Stimulated activated CD4-positive, alpha-beta T cell treated with anti-CD3 and anti-CD28 coated beads, Interleukin-4, amount 100 ng/mL, for 24 hours (primary cell): ENCODE results near the gene SRPK2.
A peak's percentile ranks its signal among the peaks of the same experiment; 100 is the strongest.
"Not testable (repeated sequence)": the region's sequence is repeated elsewhere in the genome, so short reads cannot be mapped to it uniquely, and the experiment has no call there.

Experiments
- DNase-seq: peaks from one replicate; pipeline ENCODE4 v3.0.0-alpha.2; 2020

Gene SRPK2

DNA sequence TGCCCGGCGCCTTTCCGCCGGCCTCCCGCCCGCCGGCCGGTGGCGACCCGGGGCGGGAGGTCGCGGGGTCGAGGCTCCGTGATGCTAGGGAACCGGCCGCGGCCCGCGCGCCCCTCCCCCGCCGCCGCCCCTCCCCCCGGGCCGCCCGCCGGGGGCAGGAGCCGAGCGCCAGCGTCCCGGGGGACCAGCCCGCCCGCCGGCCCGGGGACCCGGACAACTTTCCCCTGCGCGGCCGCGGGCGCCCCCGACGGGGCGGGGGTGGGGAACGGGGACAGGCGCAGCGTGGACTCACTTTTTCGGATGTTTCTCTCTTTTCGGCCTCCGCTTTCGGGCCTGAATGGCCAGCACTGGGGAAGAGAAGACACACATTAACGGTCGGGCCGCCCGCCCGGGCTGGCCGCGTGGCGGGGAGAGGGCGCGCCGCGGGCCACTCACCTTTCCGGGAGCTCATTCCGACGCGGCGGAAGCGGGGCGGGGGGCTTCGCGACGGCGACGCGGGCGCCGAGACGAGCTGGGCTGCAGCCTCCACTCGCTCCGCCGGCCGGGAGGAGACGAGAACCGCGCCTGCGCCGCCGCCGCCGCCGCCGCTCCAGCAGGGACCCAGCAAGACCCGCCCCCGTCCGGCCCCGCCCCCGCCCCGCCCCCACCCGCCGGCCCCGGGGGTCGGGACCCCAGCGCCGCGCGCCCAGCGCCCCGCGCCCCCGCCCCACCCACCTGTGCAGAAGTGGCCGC lies at the start of gene SRPK2:
SRPK2 (minus strand) TSS at position 566 of the 732 bp plus-strand sequence.
- DNase-seq, result peak; percentile 79

DNA sequence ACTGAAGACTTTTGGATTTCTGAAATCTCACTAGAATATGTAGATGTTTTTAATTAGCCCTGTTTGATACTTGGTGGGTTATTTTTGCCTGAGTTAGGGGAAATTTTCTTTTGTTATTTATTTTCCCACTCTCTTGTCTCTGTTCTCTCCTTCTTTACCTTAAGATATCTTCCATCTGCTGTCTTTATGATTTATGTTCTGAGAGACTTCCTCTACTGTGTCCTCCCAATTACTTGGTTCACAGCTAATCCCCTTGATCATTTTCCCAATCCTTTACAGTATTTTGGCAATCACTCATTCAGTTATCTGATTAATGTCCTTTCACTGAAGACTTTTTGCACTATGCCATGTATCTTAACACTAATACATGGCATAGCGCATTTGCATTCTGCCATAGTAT lies 49.5 kb upstream of the SRPK2 start:
- DNase-seq, result no peak

DNA sequence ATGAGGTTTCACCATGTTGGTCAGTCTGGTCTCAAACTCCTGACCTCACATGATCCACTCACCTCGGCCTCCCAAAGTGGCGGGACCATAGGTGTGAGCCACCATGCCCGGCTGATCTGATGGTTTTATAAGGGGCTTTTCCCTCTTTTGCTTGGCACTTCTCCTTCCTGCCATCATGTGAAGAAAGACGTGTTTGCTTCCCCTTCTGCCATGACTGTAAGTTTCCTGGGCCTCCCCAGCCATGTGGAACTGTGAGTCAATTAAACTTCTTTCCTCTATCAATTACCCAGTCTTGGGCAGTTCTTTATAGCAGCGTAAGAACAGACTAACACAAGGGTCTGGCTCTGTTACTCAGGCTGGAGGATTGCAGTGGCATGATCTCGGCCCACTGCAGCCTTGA lies 48.6 kb upstream of the SRPK2 start:
- DNase-seq, result not testable (repeated sequence)

DNA sequence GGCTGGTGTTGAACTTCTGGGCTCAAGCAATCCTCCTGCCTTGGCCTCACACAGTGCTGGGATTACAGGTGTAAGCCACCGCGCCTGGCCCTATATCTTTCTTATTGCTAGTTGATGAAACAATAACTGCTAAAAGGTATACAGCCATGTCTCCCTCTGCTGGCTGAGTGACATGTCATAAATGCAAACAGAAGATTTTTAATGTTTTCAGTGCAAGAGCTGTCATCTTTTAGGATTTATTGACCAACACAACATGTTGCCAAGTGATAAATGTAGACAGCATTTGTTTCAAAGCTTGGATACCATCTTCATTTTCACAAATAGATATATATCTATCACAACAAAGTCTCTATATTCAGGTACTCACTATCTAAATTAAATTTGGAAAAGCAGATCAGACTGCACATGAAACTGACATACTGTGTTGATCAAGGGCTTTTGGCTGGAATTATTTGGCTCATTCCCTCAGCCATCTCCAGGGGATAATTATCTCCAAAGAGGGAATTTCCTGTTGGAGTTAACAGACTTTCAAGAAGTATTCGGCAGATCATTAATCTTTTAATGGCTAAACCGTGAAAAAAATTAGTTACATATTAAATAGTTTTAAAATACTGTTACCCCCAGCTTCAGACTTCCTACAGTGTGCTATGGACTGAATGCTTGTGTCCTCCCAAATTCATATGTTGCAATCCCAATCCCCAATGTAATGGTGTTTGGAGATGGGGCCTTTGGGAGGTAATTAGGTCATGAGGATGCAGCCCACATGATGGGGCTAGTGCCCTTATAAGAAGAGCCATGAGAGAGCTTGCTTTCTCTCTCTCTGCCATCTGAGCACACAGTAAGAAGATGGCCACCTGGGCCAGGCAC lies 41.3 kb upstream of the SRPK2 start:
- DNase-seq, result peak; percentile 46

DNA sequence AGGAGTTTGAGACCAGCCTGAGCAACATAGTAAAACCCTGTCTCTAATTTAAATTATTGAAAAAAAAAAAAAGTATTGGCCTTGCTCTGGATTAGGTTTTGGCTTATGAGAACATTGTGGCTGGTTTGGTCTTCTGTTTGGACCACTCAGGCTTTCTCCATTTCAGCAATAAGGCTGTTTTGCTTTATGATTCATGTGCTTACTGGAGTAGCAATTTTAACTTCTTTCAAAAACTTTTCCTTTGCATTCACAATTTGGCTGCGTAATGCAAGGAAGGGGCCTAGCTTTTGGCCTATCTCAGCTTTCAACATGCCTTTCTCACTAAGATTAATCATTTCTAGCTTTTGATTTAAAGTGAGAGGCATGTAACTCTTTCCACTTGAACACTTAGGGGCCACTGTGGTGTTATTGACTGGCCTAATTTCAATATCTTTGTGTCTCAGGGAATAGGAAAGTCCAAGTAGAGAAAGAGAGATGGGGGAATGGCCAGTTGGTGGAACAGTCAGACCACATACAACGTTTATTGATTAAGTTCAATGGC lies 38.0 kb upstream of the SRPK2 start:
- no peak for DNase-seq

DNA sequence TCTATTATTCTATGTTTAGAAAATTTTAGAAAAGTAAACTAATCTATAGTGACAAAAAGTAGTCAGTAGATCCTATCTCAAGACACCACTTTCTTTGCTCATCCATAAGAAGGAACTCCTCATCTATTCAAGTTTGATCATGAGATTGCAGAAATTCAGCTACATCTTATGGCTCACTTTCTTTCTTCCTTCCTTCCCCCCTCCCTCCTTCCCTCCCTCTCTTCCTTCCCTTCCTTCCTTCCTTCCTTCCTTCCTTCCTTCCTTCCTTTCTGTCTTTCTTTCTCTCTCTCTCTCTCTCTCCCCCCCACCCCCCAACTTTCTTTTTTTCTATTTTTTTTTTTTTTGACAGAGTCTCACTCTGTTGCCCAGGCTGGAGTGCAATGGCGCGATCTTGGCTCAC lies 35.3 kb upstream of the SRPK2 start:
- DNase-seq, result no peak

DNA sequence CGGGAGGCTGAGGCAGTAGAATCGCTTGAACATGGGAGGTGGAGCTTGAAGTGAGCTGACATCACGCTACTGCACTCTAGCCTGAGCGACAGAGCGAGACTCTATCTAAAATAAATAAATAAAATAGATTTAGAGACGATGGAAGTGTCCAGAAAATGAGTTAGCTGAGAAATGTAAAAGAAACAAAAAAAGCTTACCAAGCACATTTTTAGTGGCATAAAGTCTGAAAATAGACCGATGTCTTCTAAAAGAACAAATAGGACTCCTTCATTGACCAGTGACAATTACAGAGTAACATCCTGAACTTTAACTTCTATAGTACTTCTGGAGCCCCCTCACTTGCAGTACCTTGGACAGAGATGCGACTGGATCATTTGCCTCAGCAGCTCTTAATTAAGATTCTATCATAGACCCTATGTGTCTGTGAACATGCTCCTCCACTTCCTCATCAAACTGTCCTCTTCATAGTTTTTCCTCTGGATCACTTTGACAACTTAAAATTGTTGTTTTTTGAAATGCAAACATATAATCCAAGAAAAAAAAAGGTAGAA lies 25.2 kb upstream of the SRPK2 start:
- no peak for DNase-seq

DNA sequence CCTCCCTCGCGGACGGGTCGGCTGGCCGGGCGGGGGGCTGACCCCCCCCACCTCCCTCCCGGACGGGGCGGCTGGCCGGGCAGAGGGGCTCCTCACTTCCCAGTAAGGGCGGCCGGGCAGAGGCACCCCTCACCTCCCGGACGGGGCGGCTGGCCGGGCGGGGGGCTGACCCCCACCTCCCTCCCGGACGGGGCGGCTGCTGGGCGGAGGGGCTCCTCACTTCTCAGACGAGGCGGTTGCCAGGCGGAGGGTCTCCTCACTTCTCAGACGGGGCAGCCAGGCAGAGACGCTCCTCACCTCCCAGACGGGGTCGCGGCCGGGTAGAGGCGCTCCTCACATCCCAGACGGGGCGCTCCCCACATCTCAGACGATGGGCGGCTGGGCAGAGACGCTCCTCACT lies 22.1 kb upstream of the SRPK2 start:
- not testable (repeated sequence) for DNase-seq

DNA sequence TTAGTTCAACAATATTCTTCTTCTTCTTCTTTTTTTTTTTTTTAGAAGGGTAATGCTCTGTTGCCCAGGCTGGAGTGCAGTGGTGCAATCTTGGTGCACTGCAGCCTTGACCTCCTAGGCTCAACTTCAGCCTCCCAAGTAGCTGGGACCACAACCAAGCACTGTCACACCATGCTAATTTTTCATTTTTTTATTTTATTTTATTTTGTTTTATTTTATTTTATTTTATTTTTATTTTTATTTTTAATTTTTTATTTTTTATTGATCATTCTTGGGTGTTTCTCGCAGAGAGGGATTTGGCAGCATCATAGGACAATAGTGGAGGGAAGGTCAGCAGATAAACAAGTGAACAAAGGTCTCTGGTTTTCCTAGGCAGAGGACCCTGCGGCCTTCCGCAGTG lies 21.1 kb upstream of the SRPK2 start:
- DNase-seq, result not testable (repeated sequence)

DNA sequence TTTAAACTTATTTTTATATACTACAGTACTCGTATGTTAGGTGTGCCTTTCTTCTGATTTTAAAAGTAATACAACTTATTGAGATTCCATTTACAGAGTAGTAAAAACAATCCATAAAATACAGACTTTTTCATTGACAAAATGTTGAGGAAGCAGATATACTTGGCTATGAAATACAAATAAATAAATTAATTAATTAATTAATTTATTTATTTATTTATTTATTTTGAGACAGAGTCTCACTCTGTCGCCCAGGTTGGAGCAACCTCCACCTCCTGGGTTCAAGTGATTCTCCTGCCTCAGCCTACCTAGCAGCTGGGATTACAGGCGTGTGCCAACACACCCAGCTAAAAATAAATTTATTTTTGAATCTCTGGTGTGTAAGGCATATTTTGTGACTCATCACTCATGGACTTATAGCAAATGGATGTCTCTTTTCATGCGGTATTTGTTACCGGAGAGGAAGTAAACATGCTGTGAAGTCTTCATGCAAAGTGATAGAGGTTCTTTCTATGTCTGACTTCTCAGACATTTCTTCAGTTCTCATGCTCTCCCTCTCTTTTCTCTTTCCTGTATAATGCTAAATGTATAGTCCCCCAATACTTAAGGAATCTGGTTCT lies 20.2 kb upstream of the SRPK2 start:
- no peak for DNase-seq

DNA sequence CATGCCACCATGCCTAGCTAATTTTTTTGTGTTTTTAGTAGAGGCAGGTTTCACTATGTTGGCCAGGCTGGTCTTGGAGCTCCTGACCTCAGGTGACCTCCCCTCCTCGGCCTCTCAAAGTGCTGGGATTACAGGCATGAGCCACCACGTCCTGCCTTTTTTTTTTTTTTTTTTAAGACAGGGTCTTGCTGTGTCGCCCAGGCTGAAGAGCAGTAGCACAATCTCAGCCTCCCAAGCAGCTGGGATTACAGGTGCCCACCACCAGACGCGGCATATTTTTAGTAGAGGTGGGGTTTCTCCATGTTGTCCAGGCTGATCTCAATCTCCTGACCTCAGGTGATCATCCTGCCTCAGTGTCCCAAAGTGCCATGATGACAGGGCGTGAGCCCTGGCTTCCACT lies 14.4 kb upstream of the SRPK2 start:
- no peak for DNase-seq

DNA sequence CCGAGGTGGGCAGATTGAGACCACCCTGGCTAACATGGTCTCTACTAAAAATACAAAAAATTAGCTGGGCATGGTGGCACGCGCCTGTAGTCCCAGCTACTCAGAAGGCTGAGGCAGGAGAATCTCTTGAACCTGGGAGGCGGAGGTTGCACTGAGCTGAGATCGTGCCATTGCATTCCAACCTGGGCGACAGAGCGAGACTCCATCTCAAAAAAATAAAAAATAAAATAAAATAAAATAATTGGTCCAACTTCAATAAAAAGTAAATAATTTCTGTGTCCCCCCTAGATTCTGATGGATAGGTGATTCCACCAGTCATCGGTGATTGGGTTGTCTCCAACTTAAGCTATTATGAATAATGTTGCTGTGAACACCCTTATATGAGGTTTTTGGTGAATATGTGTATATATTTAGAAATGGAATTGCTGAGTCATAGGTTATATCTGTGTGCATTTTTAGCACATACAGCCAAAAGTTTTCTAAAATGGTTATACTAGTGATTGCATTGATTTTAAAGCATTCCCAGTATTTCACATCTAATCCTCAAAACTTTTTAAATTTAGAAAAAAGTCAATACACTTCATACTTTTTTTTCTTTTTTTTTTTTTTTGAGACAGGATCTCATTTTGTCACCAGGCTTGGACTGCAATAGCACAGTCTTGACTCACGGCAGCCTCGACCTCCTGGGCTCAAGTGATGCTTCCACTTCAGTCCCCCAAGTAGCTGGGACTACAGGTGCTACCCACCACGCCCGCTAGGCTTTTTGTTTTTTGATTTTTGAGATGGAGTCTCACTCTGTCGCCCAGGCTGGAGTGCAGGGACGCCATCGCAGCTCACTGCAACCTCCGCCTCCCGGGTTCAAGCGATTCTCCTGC lies 13.7 kb upstream of the SRPK2 start:
- DNase-seq, result no peak

DNA sequence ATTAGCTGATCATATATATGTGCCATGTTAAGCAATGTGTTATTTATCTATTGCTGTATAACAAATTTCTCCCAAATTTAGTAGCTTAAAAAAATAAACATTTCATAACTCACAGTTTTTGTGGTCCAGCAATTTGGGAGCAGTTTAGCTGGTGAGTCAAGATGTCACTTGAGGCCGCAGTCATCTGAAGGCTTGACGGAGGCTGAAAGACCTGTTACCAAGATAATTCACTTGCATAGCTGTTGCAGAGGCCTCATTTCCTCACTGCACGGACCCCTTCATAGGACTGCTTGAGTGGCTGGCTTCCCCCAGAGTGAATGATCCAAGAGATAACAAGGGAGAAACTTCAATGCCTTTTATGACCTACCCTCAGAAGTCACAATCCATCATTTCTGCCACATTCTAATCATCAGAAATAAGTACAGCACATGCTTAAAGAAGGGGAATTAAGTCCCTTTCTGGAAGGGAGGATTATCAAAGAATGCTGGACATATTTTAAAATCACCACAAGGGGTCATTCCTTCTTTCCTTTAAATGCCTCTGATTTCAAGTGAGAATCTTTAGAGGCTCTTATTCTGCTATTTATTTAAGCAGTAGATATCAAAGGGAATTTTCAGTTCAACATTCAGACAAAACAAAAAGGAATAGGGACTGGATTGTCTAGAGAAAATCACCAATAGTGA lies 10.5 kb upstream of the SRPK2 start:
- DNase-seq, result no peak

DNA sequence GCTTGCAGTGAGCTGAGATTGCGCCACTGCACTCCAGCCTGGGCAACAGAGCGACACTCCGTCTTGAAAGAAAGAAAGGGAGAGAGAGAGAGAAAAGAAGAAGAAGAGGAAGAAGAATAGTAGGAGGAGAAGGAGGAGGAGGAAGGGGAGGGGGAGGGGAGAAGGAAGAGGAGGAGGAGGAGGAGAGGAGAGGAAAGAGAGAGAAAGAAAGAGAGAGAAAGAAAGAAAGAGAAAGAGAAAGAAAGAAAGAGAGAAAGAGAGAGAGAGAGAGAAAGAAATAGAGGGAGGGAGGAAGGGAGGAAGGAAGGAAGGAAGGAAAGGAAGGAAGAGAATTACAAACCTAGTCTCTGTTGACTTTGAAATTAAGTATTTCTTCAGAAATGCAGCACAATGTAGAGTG lies 7.8 kb upstream of the SRPK2 start:
- DNase-seq, result no peak

DNA sequence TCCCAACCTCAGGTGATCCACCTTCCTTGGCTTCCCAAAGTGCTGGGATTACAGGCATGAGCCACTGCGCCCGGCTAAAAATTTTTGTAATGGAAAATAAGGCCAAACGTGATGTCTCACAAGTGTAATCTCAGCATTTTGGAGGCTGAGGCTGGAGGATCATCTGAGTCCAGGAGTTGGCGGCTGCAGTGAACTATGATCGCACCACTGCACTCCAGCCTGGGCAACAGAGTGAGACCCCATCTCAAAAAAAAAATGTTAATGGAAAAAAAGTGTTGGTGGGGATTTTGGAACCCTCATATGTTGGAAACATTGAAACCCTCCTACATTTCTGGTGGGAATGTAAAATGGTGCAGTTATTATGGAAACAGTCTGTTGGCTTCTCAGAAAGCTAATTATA lies 2.7 kb upstream of the SRPK2 start:
- no peak for DNase-seq

DNA sequence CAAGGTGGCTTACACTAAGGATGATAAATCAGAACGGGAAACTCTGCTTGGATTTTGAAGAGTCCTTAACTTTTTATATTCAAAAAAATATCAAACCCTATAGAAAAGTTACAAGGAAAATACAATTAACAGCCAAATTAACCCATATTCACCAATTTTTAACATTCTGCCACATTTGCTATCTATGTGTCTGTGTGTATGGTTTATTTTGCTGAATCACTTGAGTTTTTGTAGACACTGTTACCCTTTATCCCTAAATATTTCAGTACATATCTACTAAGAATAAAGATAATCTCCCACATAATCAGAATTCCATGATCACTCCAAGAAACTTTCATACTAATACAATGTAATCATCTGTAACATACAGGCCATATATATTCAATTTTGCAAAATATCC lies 1.2 kb upstream of the SRPK2 start:
- no peak for DNase-seq

DNA sequence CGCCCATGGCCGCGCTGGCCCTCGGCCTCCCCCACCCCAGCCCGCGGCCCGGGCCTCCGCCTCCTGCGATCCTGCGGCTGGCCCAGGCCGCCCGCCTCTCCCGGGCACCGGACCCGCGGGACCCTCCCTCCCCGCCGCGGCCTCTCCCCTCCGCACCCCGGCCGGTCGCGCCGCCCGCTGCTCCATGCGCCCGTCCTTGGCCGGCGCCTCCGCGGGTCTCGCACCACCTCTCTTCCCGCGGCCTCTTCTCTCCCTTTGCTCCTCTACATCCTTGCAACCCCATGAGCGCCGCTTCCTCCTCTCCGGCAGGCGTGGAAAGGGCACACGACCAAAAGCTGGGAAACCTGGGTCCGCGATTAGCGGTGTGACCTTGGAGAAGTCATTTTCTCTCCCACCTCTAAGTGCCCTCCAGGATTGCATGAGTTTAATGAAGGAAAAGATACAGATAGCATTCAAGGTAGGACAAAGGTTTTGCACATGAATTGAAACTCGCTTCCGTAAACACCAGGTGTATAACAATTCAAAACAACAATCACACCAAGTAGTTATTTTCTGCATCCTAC lies 448 bp upstream of the SRPK2 start:
- peak; percentile 14 for DNase-seq

DNA sequence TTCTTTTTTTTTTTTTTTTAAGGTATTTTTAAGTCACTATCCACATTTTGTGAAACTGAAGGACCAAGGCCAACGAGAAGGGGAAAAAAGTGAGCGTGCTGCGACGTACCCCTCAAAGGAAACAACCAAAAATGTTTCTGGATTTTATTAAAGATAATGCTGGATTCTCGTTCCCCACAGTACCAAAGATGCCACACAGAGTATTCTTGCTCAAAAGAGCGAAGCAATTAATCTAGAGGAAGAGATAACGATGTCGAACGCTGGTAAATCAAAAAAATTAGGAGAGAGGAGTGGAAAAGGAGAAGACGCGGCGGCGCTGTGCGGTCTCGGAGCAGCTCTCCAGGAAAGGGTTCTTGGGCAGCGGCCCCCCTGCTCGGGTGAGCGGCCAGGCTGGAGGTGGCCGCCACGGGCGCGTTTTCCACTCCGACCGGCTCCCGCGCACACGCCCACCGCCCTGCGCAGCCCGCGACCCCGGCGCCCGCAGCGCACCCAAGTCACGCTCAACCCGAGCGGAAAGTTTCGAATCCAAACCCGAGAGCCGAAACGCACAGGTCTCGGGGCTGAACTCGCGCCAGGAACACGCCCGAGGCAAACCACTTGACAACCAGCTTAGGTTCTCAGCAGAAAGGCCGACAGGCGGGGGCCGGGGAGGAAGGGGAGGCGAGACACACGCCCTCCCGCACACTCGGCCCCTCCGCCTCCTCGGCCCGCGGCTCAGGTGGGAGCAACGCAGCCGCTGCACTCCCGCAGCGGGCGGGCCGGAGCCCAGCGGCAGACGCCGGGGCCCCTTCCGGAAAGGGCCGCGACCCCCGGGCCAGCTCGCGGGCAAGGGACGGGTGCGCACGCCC lies 989 bp downstream of the SRPK2 start:
- DNase-seq, result peak; percentile 55

DNA sequence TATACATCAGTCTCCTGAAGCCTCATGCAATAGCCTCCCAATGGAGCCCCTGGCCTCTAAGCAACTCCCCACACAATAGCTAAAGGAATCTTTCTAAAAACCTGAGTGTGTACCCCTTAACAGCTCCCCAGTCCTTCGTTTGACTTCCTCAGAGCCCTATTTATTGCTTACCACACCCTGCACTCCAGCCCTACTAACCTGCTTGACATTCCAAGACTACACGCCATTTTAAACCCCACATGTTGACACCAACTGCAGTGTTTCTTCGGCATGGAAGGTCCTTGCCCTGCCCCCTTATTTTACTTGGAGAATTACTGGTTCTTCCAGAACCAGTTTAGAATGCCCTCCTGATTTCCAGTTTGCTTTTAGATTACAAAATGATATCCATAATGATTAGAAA lies 10.8 kb downstream of the SRPK2 start:
- DNase-seq, result no peak

DNA sequence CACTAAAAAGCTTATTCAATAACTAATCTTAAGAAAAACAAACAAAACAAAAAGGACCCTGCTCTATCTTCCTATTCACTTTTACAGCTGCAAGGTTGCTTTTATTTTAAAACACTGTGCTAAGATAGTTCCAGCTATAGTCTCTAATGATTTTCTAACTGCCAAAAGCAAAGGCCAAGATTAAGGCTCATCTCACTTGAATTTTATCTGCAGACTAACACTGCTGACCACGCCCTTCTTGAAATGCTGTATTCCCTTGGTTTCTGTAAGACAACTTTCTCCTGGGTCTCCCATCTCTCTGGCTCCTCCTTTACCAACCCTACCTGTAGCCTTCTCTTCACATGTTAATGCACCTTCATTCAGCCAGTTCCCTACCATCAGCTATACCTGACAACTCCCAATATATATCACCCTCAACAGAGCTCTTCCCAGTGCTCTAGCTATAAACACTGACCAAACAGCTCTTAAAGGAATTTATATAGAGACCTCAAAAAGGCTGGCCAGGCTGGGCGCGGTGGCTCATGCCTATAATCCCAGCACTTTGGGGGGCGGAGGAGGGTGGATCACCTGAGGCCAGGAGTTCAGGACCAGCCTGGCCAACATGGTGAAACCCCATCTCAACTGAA lies 11.7 kb downstream of the SRPK2 start:
- no peak for DNase-seq
